GM12878 (cell line): Measurements from ENCODE around the gene ADCY5. TPM values are rescaled to one million over a fixed set of nuclear protein-coding genes. Genes with fewer than 3 reads are reported as not detected.

Experiments
- ATAC-seq: fragments of 200-7000 bp; cut with Tn5 transposase; 3 replicates; pipeline ENCODE4 v1.9.1; 2020; ENCODE audit warnings: mild to moderate bottlenecking, moderate library complexity
- BruUV-seq: library from RNA; stranded (reverse); fragments of 400-500 nt; replicated peaks from 2 replicates; lab custom pipeline; 2021; lab: Mats Ljungman, UMichigan
- CTCF ChIA-PET: fragments of 300-600 bp; sonication (Branson Sonifier 250); formaldehyde crosslinking; extraction: SDS; loops from one replicate; lab custom pipeline; 2021; ENCODE audit warnings: inconsistent platforms; lab: Yijun Ruan, JAX
- POLR2A ChIA-PET: fragments of 350-600 bp; formaldehyde crosslinking; extraction: SDS; loops from one replicate; lab custom pipeline; 2021; ENCODE audit warnings: inconsistent platforms; lab: Charles Lee
- RAD21 ChIA-PET: fragments of 300-600 bp; sonication (Branson Sonifier 250); formaldehyde crosslinking; loops from one replicate; lab custom pipeline; 2023; ENCODE audit warnings: antibody characterized with exemption; ENCODE audit not compliant: unreplicated experiment; lab: Charles Lee
- SMC1A ChIA-PET: fragments of 300-600 bp; sonication (Branson Sonifier 250); formaldehyde crosslinking; loops from one replicate; lab custom pipeline; 2023; ENCODE audit not compliant: unreplicated experiment, uncharacterized antibody; lab: Charles Lee
- DNase-seq: peaks from one replicate; pipeline ENCODE4 v3.0.0-alpha.2; 2011; ENCODE audit warnings: low read depth, low spot score
- FAIRE-seq: peaks from 3 replicates; lab custom pipeline; 2011; peaks lifted over from hg19 to GRCh38; lab: Jason Lieb, UNC
- H2AFZ ChIP-seq: 2 replicates; pipeline ENCODE4 v1.6.0; 2011; ENCODE audit warnings: low read depth, low read length, control low read depth; ENCODE audit not compliant: control insufficient read depth
- H3K27ac ChIP-seq: 2 replicates; pipeline ENCODE4 v1.5.1; 2011; ENCODE audit warnings: control low read depth; ENCODE audit not compliant: control insufficient read depth, insufficient read depth
- H3K27me3 ChIP-seq, 2 experiments: replicated peaks in 1 of 2; 2 replicates each; pipeline versions ENCODE4 v1.6.0 to v1.6.1; 2011; ENCODE audit warnings: low read length in 1 of 2; ENCODE audit not compliant: control insufficient read depth in 2 of 2, insufficient read depth in 2 of 2
- H3K36me3 ChIP-seq, 2 experiments: 2 replicates each; pipeline ENCODE4 v1.5.1; 2011; ENCODE audit warnings: low read length in 1 of 2; ENCODE audit not compliant: control insufficient read depth in 2 of 2, insufficient read depth in 2 of 2
- H3K4me1 ChIP-seq: 2 replicates; pipeline ENCODE4 v1.6.1; 2011; ENCODE audit warnings: mild to moderate bottlenecking, low read length, moderate library complexity, mixed read lengths; ENCODE audit not compliant: control insufficient read depth, insufficient read depth
- H3K4me2 ChIP-seq: 2 replicates; pipeline ENCODE4 v1.6.0; 2011; ENCODE audit warnings: control low read depth; ENCODE audit not compliant: control insufficient read depth, insufficient read depth
- H3K4me3 ChIP-seq: fragments of 200-600 bp; sonication (generic); 2 replicates; pipeline ENCODE4 v1.5.1; 2016
- H3K79me2 ChIP-seq: 2 replicates; pipeline ENCODE4 v1.6.0; 2011; ENCODE audit warnings: low read length; ENCODE audit not compliant: control insufficient read depth, insufficient read depth
- H3K9ac ChIP-seq: 2 replicates; pipeline ENCODE4 v1.8.0; 2011; ENCODE audit warnings: low read length, control low read depth, mixed read lengths; ENCODE audit not compliant: control insufficient read depth, insufficient read depth
- H3K9me3 ChIP-seq: replicated peaks from 3 replicates; pipeline ENCODE4 v1.5.1; 2011; ENCODE audit warnings: mild to moderate bottlenecking, low read length; ENCODE audit not compliant: control insufficient read depth, insufficient read depth
- H4K20me1 ChIP-seq: 2 replicates; pipeline ENCODE4 v1.6.0; 2011; ENCODE audit not compliant: control insufficient read depth, insufficient read depth
- CBFB ChIP-seq: IDR thresholded peaks from 2 replicates; pipeline ENCODE4 v1.6.1; 2016; ENCODE audit warnings: antibody characterized with exemption, low read depth
- EZH2 ChIP-seq: IDR thresholded peaks from 2 replicates; pipeline ENCODE4 v1.6.1; 2012; ENCODE audit warnings: low read depth, mild to moderate bottlenecking, control low read depth, inconsistent platforms, low read length, borderline replicate concordance; ENCODE audit not compliant: control insufficient read depth
- HDGF ChIP-seq: fragments of 450-650 bp; IDR thresholded peaks from 2 replicates; pipeline ENCODE4 v1.6.1; 2016; ENCODE audit warnings: antibody characterized with exemption
- MEF2B ChIP-seq: fragments of 450-650 bp; IDR thresholded peaks from 2 replicates; pipeline ENCODE4 v1.6.1; 2018; ENCODE audit warnings: mild to moderate bottlenecking, moderate library complexity; ENCODE audit not compliant: partially characterized antibody, poor library complexity, severe bottlenecking
- NBN ChIP-seq: fragments of 450-650 bp; IDR thresholded peaks from 2 replicates; pipeline ENCODE4 v1.6.1; 2016
- NR2C2 ChIP-seq: IDR thresholded peaks from 2 replicates; pipeline ENCODE4 v1.6.1; 2011; ENCODE audit warnings: borderline replicate concordance, low read depth; ENCODE audit not compliant: control insufficient read depth, insufficient read length
- RUNX3 ChIP-seq: IDR thresholded peaks from 2 replicates; pipeline ENCODE4 v1.6.1; 2012; ENCODE audit warnings: low read length, inconsistent platforms
- SMAD5 ChIP-seq: IDR thresholded peaks from 2 replicates; pipeline ENCODE4 v1.6.1; 2016; ENCODE audit warnings: antibody characterized with exemption, low read depth
- STAT1 ChIP-seq: fragments of 450-650 bp; conservative IDR thresholded peaks from 2 replicates; pipeline ENCODE4 v1.6.1; 2014; ENCODE audit warnings: antibody characterized with exemption, mild to moderate bottlenecking
- TAF1 ChIP-seq: IDR thresholded peaks from 2 replicates; pipeline ENCODE4 v1.6.1; 2011; ENCODE audit warnings: mild to moderate bottlenecking, low read depth, low read length, borderline replicate concordance
- TARDBP ChIP-seq: IDR thresholded peaks from 2 replicates; pipeline ENCODE4 v1.6.1; 2016; ENCODE audit warnings: borderline replicate concordance
- WRNIP1 ChIP-seq: IDR thresholded peaks from 2 replicates; pipeline ENCODE4 v1.6.1; 2011; ENCODE audit warnings: low read depth, low read length, improper control_type of control experiment, borderline replicate concordance
- ZSCAN29 ChIP-seq: fragments of 450-650 bp; IDR thresholded peaks from 2 replicates; pipeline ENCODE4 v1.6.1; 2017; ENCODE audit warnings: mild to moderate bottlenecking, moderate library complexity
- WGBS: methylation state at CpG from one replicate; pipeline ENCODE4 v1.1.6; 2016; ENCODE audit warnings: low lambda C conversion rate; ENCODE audit not compliant: insufficient replicate concordance, insufficient coverage; ENCODE audit errors: missing lambda C conversion rate; 5-methylcytosine and 5-hydroxymethylcytosine counted together
- in situ Hi-C: fragments of 300-500 bp; cut with MboI; formaldehyde crosslinking; loops from 9 replicates; pipeline ENCODE4 v1.14.3; 2018; ENCODE audit warnings: mixed read lengths
- intact Hi-C: fragments of 100-400 bp; cut with micrococcal nuclease; formaldehyde crosslinking; loops from one replicate; pipeline ENCODE4 v1.14.2; 2022; ENCODE audit not compliant: unreplicated experiment
- polyA plus RNA-seq, 11 experiments: library from polyadenylated mRNA; depleted of rRNA in 4 of 11; unstranded in 6 of 11; stranded (reverse) in 5 of 11; fragments of >200 nt; fragmentation: Nextera tagmentation in 4 of 11; fragmentation: Illumina TruSeq in 1 of 11; extraction: Ambion mirVana in 4 of 11; extraction: Trizol in 1 of 11; gene quantifications; 1 replicate in 1 of 11; 2 replicates in 10 of 11; pipeline versions ENCODE4 v1.2.1 to v1.2.3, GENCODE V29; 2011 to 2016; ENCODE audit warnings: inconsistent platforms in 2 of 11, missing spikeins in 2 of 11, low read depth in 1 of 11
- total RNA-seq, 4 experiments: library from RNA; depleted of rRNA in 3 of 4; stranded (reverse); fragments of >200 nt in 3 of 4; fragmentation: Illumina TruSeq in 1 of 4; extraction: Trizol in 1 of 4; gene quantifications; 2 replicates each; pipeline versions ENCODE4 v1.2.1 to v1.2.3, GENCODE V29; 2013 to 2021
- TF ChIP-seq, protein P1 (sequence below): fragments of 450-650 bp; IDR thresholded peaks from 2 replicates; pipeline ENCODE4 v1.6.1; 2017; ENCODE audit warnings: mild to moderate bottlenecking, moderate library complexity

Gene ADCY5
- total and polyA plus RNA-seq, 10 of the 15 experiments (the other 5 are each of a cell fraction or from before 2014, with no cell fraction given) = under 0.01 to 0.24 (median 0.02) TPM; not detected in 4

DNA sequence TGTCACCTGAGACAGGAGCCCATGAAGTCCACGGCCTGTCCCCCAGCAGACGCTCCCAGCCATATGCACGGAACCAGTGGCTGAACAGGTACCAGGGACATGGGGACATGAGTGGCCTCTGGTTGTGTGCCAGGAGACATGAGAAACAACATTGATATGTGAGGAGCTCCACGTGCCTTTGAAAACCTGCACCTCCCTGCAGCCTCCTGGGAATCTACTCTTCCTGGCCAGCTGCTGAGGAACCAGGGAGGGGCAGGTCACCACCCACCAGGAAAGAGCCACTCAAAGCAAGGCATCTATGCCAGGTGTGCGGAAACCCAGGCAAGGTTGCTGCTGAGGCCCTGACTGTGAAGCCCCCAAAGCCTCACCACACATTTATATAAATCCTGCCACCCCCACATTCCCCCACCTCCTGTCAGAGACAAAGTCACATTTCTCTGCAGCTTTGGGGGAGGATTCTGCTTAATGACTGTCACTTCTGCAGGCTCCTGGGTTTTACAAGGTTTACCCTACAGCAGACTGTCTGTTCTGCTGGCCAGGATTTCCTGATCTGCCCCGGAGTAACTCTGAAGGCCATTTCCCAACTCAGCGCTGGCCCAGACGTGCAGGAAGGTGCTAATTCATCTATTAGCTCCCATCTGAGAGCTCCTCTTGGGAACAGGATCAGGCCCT lies 110.8 kb downstream of the ADCY5 start:
- H3K4me2 ChIP-seq = no peak overlapping the region
- in situ Hi-C loops = no loop called here
- ChIA-PET POLR2A (interaction anchor here (0.5 kb wide), 1 partner anchor 39 kb away, joined by 4 read pairs; no protein-coding TSS in a partner anchor), RAD21 (no interaction called here), CTCF (interaction anchor here (0.6 to 1.5 kb wide), 4 partner anchors 12 to 245 kb away, joined by 3 to 4 read pairs (median 4); no protein-coding TSS in a partner anchor), SMC1A (interaction anchor here (1.4 kb wide), 1 partner anchor 151 kb away, joined by 3 read pairs; no protein-coding TSS in a partner anchor)
- FAIRE-seq (no peak), ATAC-seq (no peak), DNase-seq (no peak)
- H3K36me3 ChIP-seq = no peaks in the 10 kb centered on the region
- no peaks in the 10 kb centered on the region for H3K27me3 ChIP-seq
- no peaks in the 10 kb centered on the region for H3K4me1 ChIP-seq
- no peaks in the 10 kb centered on the region for H4K20me1 ChIP-seq
- no peaks in the 10 kb centered on the region for H3K79me2 ChIP-seq
- no peak overlapping the region for H2AFZ ChIP-seq
- no peak overlapping the region for H3K4me3 ChIP-seq
- H3K27ac ChIP-seq = no peak overlapping the region
- WGBS = 21% methylated on average over 8 of the region's 8 CpGs
- no TSS peak for BruUV-seq
- H3K9me3 ChIP-seq = no peaks in the 10 kb centered on the region
- H3K9ac ChIP-seq = no peak overlapping the region
- no peak for TF ChIP-seq MEF2B
- TF ChIP-seq, protein P1, sequence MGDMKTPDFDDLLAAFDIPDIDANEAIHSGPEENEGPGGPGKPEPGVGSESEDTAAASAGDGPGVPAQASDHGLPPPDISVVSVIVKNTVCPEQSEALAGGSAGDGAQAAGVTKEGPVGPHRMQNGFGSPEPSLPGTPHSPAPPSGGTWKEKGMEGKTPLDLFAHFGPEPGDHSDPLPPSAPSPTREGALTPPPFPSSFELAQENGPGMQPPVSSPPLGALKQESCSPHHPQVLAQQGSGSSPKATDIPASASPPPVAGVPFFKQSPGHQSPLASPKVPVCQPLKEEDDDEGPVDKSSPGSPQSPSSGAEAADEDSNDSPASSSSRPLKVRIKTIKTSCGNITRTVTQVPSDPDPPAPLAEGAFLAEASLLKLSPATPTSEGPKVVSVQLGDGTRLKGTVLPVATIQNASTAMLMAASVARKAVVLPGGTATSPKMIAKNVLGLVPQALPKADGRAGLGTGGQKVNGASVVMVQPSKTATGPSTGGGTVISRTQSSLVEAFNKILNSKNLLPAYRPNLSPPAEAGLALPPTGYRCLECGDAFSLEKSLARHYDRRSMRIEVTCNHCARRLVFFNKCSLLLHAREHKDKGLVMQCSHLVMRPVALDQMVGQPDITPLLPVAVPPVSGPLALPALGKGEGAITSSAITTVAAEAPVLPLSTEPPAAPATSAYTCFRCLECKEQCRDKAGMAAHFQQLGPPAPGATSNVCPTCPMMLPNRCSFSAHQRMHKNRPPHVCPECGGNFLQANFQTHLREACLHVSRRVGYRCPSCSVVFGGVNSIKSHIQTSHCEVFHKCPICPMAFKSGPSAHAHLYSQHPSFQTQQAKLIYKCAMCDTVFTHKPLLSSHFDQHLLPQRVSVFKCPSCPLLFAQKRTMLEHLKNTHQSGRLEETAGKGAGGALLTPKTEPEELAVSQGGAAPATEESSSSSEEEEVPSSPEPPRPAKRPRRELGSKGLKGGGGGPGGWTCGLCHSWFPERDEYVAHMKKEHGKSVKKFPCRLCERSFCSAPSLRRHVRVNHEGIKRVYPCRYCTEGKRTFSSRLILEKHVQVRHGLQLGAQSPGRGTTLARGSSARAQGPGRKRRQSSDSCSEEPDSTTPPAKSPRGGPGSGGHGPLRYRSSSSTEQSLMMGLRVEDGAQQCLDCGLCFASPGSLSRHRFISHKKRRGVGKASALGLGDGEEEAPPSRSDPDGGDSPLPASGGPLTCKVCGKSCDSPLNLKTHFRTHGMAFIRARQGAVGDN = no peak
- no peak for TF ChIP-seq CBFB
- TF ChIP-seq WRNIP1 = no peak
- TF ChIP-seq STAT1 = no peak
- TF ChIP-seq HDGF = no peak
- no peak for TF ChIP-seq TARDBP
- no peak for TF ChIP-seq NR2C2
- no peak for TF ChIP-seq TAF1
- no peak for TF ChIP-seq SMAD5
- no peak for TF ChIP-seq EZH2
- TF ChIP-seq NBN = no peak
- TF ChIP-seq ZSCAN29 = no peak
- no peak for TF ChIP-seq RUNX3
- intact Hi-C loops = no loop called here
